Peyer's patch (tissue), 4 donors: ENCODE data around the gene DAPK1. TPM values are rescaled to one million over a fixed set of nuclear protein-coding genes. Genes with fewer than 3 reads are reported as not detected.

Experiments used
- DNase-seq, 3 donors: peaks; one replicate each; pipeline ENCODE4 v3.0.0-alpha.2; 2017 to 2019
- H3K27ac ChIP-seq, 4 donors: fragments of 200-600 bp; sonication (generic); one replicate each; pipeline ENCODE4 v1.5.1; 2016 to 2019
- H3K27me3 ChIP-seq, 2 donors: fragments of 200-600 bp; sonication (generic); one replicate each; pipeline ENCODE4 v1.5.1; 2019
- H3K36me3 ChIP-seq, 3 donors: fragments of 200-600 bp; sonication (generic); one replicate each; pipeline ENCODE4 v1.5.1; 2016 to 2019
- H3K4me1 ChIP-seq, 4 donors: fragments of 200-600 bp; sonication (generic); one replicate each; pipeline ENCODE4 v1.5.1; 2016 to 2019
- H3K4me3 ChIP-seq, 4 donors: fragments of 200-600 bp; sonication (generic); 1 replicate in 3 of 4; 2 replicates in 1 of 4; pipeline ENCODE4 v1.5.1; 2016 to 2019; ENCODE audit warnings: mild to moderate bottlenecking in 1 of 4
- H3K9me3 ChIP-seq, 4 donors: fragments of 200-600 bp; sonication (generic); one replicate each; pipeline ENCODE4 v1.5.1; 2016 to 2019; ENCODE audit warnings: mild to moderate bottlenecking in 1 of 4
- POLR2A ChIP-seq, 2 donors: fragments of 450-650 bp; IDR thresholded peaks; one replicate each; pipeline ENCODE4 v1.5.1; 2017; ENCODE audit warnings: antibody characterized with exemption in 2 of 2, mild to moderate bottlenecking in 2 of 2, moderate library complexity in 2 of 2
- total RNA-seq, 4 donors: library from RNA; depleted of rRNA; stranded (reverse); fragments of >200 nt; gene quantifications; one replicate each; pipeline ENCODE4 v1.1.0, GENCODE V29; 2016
- TF ChIP-seq, protein P1 (sequence below), 6 experiments: fragments of 450-650 bp in 4 of 6; fragments of 200-600 bp in 2 of 6; sonication (generic) in 1 of 6; IDR thresholded peaks; one replicate each; pipeline ENCODE4 v1.5.1; 2017 to 2019; ENCODE audit warnings: antibody characterized with exemption in 6 of 6, mild to moderate bottlenecking in 3 of 6, moderate library complexity in 1 of 6

Gene DAPK1
- total RNA-seq, 4 donors from 2014 or later, result 45.4 to 96.4 (median 77.2) TPM

DNA sequence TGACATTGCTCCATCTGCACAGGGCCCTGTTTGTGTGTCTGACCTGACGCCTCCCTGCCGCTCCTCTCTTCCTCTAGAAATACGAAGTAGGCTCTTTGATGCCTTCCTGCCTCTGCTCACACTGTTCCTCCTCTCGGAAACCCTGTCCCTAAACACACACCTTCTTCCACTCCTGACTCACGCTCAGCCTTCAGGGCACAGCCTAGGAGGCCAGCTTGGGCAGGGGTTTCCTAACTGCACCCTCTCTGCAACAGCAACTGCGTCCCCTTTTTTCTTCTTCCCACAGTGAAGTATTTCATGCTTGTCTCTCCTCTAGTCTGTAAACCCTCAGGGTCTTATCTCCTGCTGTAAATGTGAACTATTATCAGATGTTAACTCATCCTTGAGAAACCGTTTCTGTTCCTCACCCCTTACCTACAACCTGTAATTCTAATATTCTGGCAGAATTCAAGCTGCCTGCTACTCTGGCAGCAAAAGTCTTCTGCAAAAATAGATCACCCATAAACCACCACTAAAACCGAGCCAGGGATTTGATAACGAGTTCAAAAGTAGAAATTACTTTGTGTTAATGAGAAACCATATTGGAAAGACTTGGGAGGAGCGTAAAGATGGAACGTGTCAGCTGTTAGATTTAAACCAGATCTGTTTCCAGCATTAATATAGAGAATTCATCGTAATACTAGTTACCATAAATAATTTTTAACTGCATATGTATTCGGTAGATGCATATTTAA is 100.2 kb downstream of the DAPK1 start:
- TF ChIP-seq, protein P1, sequence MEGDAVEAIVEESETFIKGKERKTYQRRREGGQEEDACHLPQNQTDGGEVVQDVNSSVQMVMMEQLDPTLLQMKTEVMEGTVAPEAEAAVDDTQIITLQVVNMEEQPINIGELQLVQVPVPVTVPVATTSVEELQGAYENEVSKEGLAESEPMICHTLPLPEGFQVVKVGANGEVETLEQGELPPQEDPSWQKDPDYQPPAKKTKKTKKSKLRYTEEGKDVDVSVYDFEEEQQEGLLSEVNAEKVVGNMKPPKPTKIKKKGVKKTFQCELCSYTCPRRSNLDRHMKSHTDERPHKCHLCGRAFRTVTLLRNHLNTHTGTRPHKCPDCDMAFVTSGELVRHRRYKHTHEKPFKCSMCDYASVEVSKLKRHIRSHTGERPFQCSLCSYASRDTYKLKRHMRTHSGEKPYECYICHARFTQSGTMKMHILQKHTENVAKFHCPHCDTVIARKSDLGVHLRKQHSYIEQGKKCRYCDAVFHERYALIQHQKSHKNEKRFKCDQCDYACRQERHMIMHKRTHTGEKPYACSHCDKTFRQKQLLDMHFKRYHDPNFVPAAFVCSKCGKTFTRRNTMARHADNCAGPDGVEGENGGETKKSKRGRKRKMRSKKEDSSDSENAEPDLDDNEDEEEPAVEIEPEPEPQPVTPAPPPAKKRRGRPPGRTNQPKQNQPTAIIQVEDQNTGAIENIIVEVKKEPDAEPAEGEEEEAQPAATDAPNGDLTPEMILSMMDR (IDR thresholded peaks at IDR 0.05), result no peak
- TF ChIP-seq POLR2A (IDR thresholded peaks at IDR 0.05), result no peak
- Histone ChIP-seq H3K4me1 (peaks cover 0 to 72% (median 4%) of the 10 kb centered on the region in 4 donors), H3K36me3 (no peaks in the 10 kb centered on the region), H3K27me3 (no peaks in the 10 kb centered on the region), H3K9me3 (no peaks in the 10 kb centered on the region), H3K27ac (peak overlapping the region in 2 of 4 donors; percentile 20 to 39), H3K4me3 (no peak overlapping the region)
- DNase-seq, result no peak

GRCh38 chr9:87599901-87600610 is 102.4 kb downstream of the DAPK1 start:
- Histone ChIP-seq H3K4me1 (peaks cover 0 to 58% (median 4%) of the 10 kb centered on the region in 4 donors), H3K27ac (peak overlapping the region in 3 of 4 donors; percentile 26 to 82 (median 71))
- peak in 2 of 3 donors; percentile 52 to 58 for DNase-seq

GRCh38 chr9:87601176-87601575 is 103.5 kb downstream of the DAPK1 start:
- peaks cover 0 to 13% (median 0%) of the 10 kb centered on the region in 3 donors for H3K36me3 ChIP-seq
- H3K27me3 ChIP-seq, result no peaks in the 10 kb centered on the region
- H3K4me3 ChIP-seq, result no peak overlapping the region
- H3K9me3 ChIP-seq, result no peaks in the 10 kb centered on the region
- peaks cover 0 to 50% (median 4%) of the 10 kb centered on the region in 4 donors for H3K4me1 ChIP-seq
- peak overlapping the region in 3 of 4 donors; percentile 44 to 82 (median 71) for H3K27ac ChIP-seq
- TF ChIP-seq, protein P1 (IDR thresholded peaks at IDR 0.05), result no peak
- TF ChIP-seq POLR2A (IDR thresholded peaks at IDR 0.05), result no peak
- peak in 2 of 3 donors; percentile 65 to 79 for DNase-seq

More at GRCh38 chr9:87599901-87600610, 102.4 kb downstream of the DAPK1 start:
- H3K36me3 ChIP-seq, result peaks cover 0 to 3% (median 0%) of the 10 kb centered on the region in 3 donors
- H3K9me3 ChIP-seq, result no peaks in the 10 kb centered on the region
- no peak for TF ChIP-seq POLR2A (IDR thresholded peaks at IDR 0.05)
- no peaks in the 10 kb centered on the region for H3K27me3 ChIP-seq
- H3K4me3 ChIP-seq, result peak overlapping the region in 1 of 4 donors; percentile 13

DNA sequence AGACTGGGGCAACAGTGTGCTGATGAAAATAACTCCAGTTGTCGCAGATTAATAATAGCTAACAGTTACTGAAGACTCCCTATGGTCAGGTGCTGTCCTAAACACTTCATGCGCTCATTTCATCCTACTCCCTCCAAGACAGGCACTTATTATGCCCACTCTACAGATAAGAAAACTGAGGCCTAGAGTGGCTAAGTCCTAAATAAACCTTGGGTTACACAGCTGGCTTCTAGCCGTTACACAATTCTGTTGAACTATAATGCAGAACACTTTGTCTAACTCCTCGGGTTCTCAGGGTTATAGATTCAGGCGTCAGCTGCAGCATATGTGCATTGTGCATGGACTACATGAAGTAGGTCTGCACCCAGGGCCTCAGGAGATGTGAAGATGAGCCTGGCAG is 103.9 kb downstream of the DAPK1 start:
- Histone ChIP-seq H3K4me1 (peaks cover 0 to 46% (median 4%) of the 10 kb centered on the region in 4 donors), H3K27ac (peak overlapping the region in 1 of 4 donors; percentile 71), H3K4me3 (no peak overlapping the region), H3K27me3 (no peaks in the 10 kb centered on the region), H3K9me3 (no peaks in the 10 kb centered on the region), H3K36me3 (peaks cover 0 to 13% (median 0%) of the 10 kb centered on the region in 3 donors)
- TF ChIP-seq, protein P1 (IDR thresholded peaks at IDR 0.05), result no peak
- DNase-seq, result no peak

GRCh38 chr9:87602933-87603643 is 105.4 kb downstream of the DAPK1 start:
- H3K36me3 ChIP-seq, result peaks cover 0 to 19% (median 0%) of the 10 kb centered on the region in 3 donors
- no peaks in the 10 kb centered on the region for H3K27me3 ChIP-seq
- DNase-seq, result no peak
- H3K27ac ChIP-seq, result no peak overlapping the region
- peaks cover 0 to 34% (median 4%) of the 10 kb centered on the region in 4 donors for H3K4me1 ChIP-seq
- H3K4me3 ChIP-seq, result no peak overlapping the region
- TF ChIP-seq, protein P1 (IDR thresholded peaks at IDR 0.05), result no peak
- TF ChIP-seq POLR2A (IDR thresholded peaks at IDR 0.05), result no peak
- no peaks in the 10 kb centered on the region for H3K9me3 ChIP-seq
